Right hindlimb (tissue), 1 donor: Measurements from ENCODE around the gene RAD51B.

ENCODE experiments used
- DNase-seq: peaks from one replicate; pipeline ENCODE4 v3.0.0-alpha.2; 2018

RAD51B gene

GRCh38 chr14:68312884-68313610, 493.5 kb downstream of the RAD51B start:
- DNase-seq = no peak

GRCh38 chr14:68314642-68315041, 495.1 kb downstream of the RAD51B start:
- no peak for DNase-seq

- DNase-seq = no peak
These were observed 495.5 kb downstream of the RAD51B start for GRCh38 chr14:68315081-68315480.

- DNase-seq = no peak
These were observed 496.7 kb downstream of the RAD51B start for GRCh38 chr14:68316078-68316868.

GRCh38 chr14:68317239-68317638, 497.7 kb downstream of the RAD51B start:
- no peak for DNase-seq

- no peak for DNase-seq
These were observed 499.2 kb downstream of the RAD51B start for GRCh38 chr14:68318828-68319227.

- DNase-seq = no peak
These were observed 500.9 kb downstream of the RAD51B start for GRCh38 chr14:68320495-68320894.

- no peak for DNase-seq
These were observed 503.5 kb downstream of the RAD51B start for GRCh38 chr14:68322940-68323620.

- DNase-seq = no peak
These were observed 505.8 kb downstream of the RAD51B start for GRCh38 chr14:68325267-68325807.

GRCh38 chr14:68327231-68327630, 507.7 kb downstream of the RAD51B start:
- DNase-seq = no peak

- DNase-seq = no peak
These were observed 508.9 kb downstream of the RAD51B start for GRCh38 chr14:68328509-68328908.

- no peak for DNase-seq
These were observed 511.8 kb downstream of the RAD51B start for GRCh38 chr14:68331426-68331825.

GRCh38 chr14:68331991-68332390, 512.4 kb downstream of the RAD51B start:
- no peak for DNase-seq

GRCh38 chr14:68333262-68333661, 513.7 kb downstream of the RAD51B start:
- DNase-seq = no peak

- DNase-seq = no peak
These were observed 515.7 kb downstream of the RAD51B start for GRCh38 chr14:68335312-68335711.

GRCh38 chr14:68336165-68336564, 516.6 kb downstream of the RAD51B start:
- no peak for DNase-seq

GRCh38 chr14:68337279-68337678, 517.7 kb downstream of the RAD51B start:
- DNase-seq = no peak

GRCh38 chr14:68340262-68340661, 520.7 kb downstream of the RAD51B start:
- DNase-seq = no peak

- DNase-seq = no peak
These were observed 522.0 kb downstream of the RAD51B start for GRCh38 chr14:68341411-68342212.

GRCh38 chr14:68342216-68342763, 522.7 kb downstream of the RAD51B start:
- no peak for DNase-seq

- DNase-seq = no peak
These were observed 524.0 kb downstream of the RAD51B start for GRCh38 chr14:68343534-68344118.

- no peak for DNase-seq
These were observed 526.2 kb downstream of the RAD51B start for GRCh38 chr14:68345738-68346137.
